MM.1S (cell line): ENCODE measurements around the gene CAPN9.

Experiments used
- DNase-seq: peaks from one replicate; pipeline ENCODE4 v3.0.0-alpha.2; 2015
- H2AFZ ChIP-seq: fragments of 300-600 bp; sonication (generic); 2 replicates; pipeline ENCODE4 v1.6.0; 2016; ENCODE audit warnings: antibody characterized with exemption, low read length
- H3F3A ChIP-seq: fragments of 300-600 bp; sonication (generic); 2 replicates; pipeline ENCODE4 v1.6.1; 2016; ENCODE audit warnings: mild to moderate bottlenecking, antibody characterized with exemption, low read length, moderate library complexity, mixed read lengths; ENCODE audit not compliant: insufficient read depth
- H3K27ac ChIP-seq: fragments of 300-600 bp; sonication (generic); 2 replicates; pipeline ENCODE4 v1.5.1; 2016; ENCODE audit warnings: mild to moderate bottlenecking, low read length
- H3K27me3 ChIP-seq: fragments of 300-600 bp; sonication (generic); replicated peaks from 2 replicates; pipeline ENCODE4 v1.6.0; 2016; ENCODE audit warnings: low read length; ENCODE audit not compliant: insufficient read depth
- H3K36me3 ChIP-seq: fragments of 300-600 bp; sonication (generic); replicated peaks from 2 replicates; pipeline ENCODE4 v1.6.1; 2016; ENCODE audit warnings: mild to moderate bottlenecking, low read length, mixed read lengths; ENCODE audit not compliant: insufficient read depth
- H3K4me1 ChIP-seq: fragments of 300-600 bp; sonication (generic); 2 replicates; pipeline ENCODE4 v1.6.1; 2016; ENCODE audit warnings: low read length, mixed read lengths
- H3K4me2 ChIP-seq: fragments of 300-600 bp; sonication (generic); 2 replicates; pipeline ENCODE4 v1.6.0; 2016; ENCODE audit warnings: low read depth, low read length
- H3K4me3 ChIP-seq: fragments of 300-600 bp; sonication (generic); 2 replicates; pipeline ENCODE4 v1.5.1; 2016; ENCODE audit warnings: low read length, mixed read lengths
- H3K79me2 ChIP-seq: fragments of 300-600 bp; sonication (generic); 2 replicates; pipeline ENCODE4 v1.6.1; 2016; ENCODE audit warnings: mixed run types, low read length, mixed read lengths
- H3K9ac ChIP-seq: fragments of 300-600 bp; sonication (generic); 2 replicates; pipeline ENCODE4 v1.6.1; 2016; ENCODE audit warnings: low read length, mixed read lengths
- H3K9me2 ChIP-seq: fragments of 300-600 bp; sonication (generic); replicated peaks from 2 replicates; pipeline ENCODE4 v1.6.1; 2016; ENCODE audit warnings: mild to moderate bottlenecking, low read length, mixed read lengths; ENCODE audit not compliant: insufficient read depth
- H3K9me3 ChIP-seq: fragments of 300-600 bp; sonication (generic); replicated peaks from 2 replicates; pipeline ENCODE4 v1.6.1; 2016; ENCODE audit warnings: mild to moderate bottlenecking, low read length, mixed read lengths; ENCODE audit not compliant: insufficient read depth
- H4K20me1 ChIP-seq: fragments of 300-600 bp; sonication (generic); 2 replicates; pipeline ENCODE4 v1.6.1; 2016; ENCODE audit warnings: mild to moderate bottlenecking, low read length, moderate library complexity, mixed read lengths; ENCODE audit not compliant: insufficient read depth
- CTCF ChIP-seq: fragments of 300-600 bp; sonication (generic); IDR thresholded peaks from 2 replicates; pipeline ENCODE4 v1.5.1; 2016; ENCODE audit warnings: antibody characterized with exemption, low read length, mixed read lengths
- EZH2 ChIP-seq: fragments of 300-600 bp; sonication (generic); optimal IDR thresholded peaks from 2 replicates; pipeline ENCODE3; 2017; ENCODE audit warnings: low read depth, mild to moderate bottlenecking, antibody characterized with exemption, low read length, mixed read lengths
- EZH2phosphoT487 ChIP-seq: fragments of 300-600 bp; sonication (generic); IDR thresholded peaks from 2 replicates; pipeline ENCODE4 v1.6.1; 2018; ENCODE audit warnings: antibody characterized with exemption, low read length

CAPN9 gene

GRCh38 chr1:230735447-230735846 lies 11.7 kb upstream of the CAPN9 start:
- H3K4me1 ChIP-seq: no peaks in the 10 kb centered on the region
- no peak for DNase-seq
- H3K9me3 ChIP-seq: no peaks in the 10 kb centered on the region
- no peaks in the 10 kb centered on the region for H3F3A ChIP-seq
- no peak for TF ChIP-seq EZH2phosphoT487
- no peak for TF ChIP-seq EZH2
- no peak for TF ChIP-seq CTCF
- H3K27me3 ChIP-seq: no peaks in the 10 kb centered on the region
- H3K9me2 ChIP-seq: no peaks in the 10 kb centered on the region
- no peaks in the 10 kb centered on the region for H3K36me3 ChIP-seq
- no peak overlapping the region for H3K9ac ChIP-seq
- no peak overlapping the region for H2AFZ ChIP-seq
- no peaks in the 10 kb centered on the region for H4K20me1 ChIP-seq
- no peak overlapping the region for H3K4me3 ChIP-seq
- no peak overlapping the region for H3K27ac ChIP-seq
- no peaks in the 10 kb centered on the region for H3K79me2 ChIP-seq
- no peak overlapping the region for H3K4me2 ChIP-seq

- Histone ChIP-seq H2AFZ (no peak overlapping the region), H4K20me1 (no peaks in the 10 kb centered on the region), H3K4me3 (no peak overlapping the region), H3K4me1 (no peaks in the 10 kb centered on the region), H3K4me2 (no peak overlapping the region), H3K36me3 (no peaks in the 10 kb centered on the region), H3F3A (no peaks in the 10 kb centered on the region), H3K79me2 (no peaks in the 10 kb centered on the region), H3K27me3 (no peaks in the 10 kb centered on the region), H3K9ac (no peak overlapping the region), H3K9me2 (no peaks in the 10 kb centered on the region), H3K27ac (no peak overlapping the region), H3K9me3 (no peaks in the 10 kb centered on the region)
- TF ChIP-seq CTCF (no peak), EZH2phosphoT487 (no peak), EZH2 (no peak)
- DNase-seq: no peak
Measured at GRCh38 chr1:230737622-230738262, 9.4 kb upstream of the CAPN9 start.

DNA sequence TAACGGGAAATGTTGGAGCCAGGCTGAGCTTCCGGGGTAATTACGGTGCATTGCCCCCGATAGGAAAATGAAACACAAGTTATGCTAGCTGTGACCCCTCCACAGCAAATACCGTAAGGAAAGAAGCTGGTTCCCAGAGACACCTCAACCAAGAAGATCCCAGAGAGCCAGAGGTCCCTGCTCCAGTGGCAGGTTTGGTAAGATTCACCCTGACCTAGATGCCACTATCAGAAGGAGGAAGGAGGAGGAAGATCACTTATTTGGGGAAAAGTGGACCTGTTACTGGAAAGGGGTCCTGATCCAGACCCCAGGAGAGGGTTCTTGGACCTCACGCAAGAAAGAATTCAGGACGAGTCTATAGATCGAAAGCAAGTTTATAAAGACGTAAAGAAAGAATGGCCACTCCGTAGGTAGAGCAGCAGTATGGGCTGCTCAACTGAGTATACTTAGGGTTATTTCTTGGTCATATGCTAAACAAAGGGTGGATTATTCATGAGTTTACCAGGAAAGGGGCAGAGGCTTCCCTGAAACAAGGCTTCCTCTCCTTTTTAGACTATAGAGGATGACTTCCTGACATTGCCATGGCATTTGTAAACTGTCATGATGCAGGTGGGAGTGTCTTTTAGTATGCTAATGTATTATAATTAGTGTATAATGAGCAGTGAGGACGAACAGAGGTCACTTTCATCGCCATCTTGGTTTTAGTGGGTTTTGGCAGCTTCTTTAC lies 7.5 kb upstream of the CAPN9 start:
- Histone ChIP-seq H3K36me3 (no peaks in the 10 kb centered on the region), H3K9me3 (no peaks in the 10 kb centered on the region), H3F3A (no peaks in the 10 kb centered on the region), H3K4me3 (no peak overlapping the region), H3K79me2 (no peaks in the 10 kb centered on the region), H3K4me2 (no peak overlapping the region), H2AFZ (no peak overlapping the region), H3K4me1 (no peaks in the 10 kb centered on the region), H3K27ac (no peak overlapping the region), H3K27me3 (no peaks in the 10 kb centered on the region), H3K9me2 (no peaks in the 10 kb centered on the region), H3K9ac (no peak overlapping the region), H4K20me1 (no peaks in the 10 kb centered on the region)
- TF ChIP-seq EZH2phosphoT487 (no peak), EZH2 (no peak), CTCF (no peak)
- no peak for DNase-seq
